Measurements from ENCODE around the gene GMDS.

The GMDS gene

DNA sequence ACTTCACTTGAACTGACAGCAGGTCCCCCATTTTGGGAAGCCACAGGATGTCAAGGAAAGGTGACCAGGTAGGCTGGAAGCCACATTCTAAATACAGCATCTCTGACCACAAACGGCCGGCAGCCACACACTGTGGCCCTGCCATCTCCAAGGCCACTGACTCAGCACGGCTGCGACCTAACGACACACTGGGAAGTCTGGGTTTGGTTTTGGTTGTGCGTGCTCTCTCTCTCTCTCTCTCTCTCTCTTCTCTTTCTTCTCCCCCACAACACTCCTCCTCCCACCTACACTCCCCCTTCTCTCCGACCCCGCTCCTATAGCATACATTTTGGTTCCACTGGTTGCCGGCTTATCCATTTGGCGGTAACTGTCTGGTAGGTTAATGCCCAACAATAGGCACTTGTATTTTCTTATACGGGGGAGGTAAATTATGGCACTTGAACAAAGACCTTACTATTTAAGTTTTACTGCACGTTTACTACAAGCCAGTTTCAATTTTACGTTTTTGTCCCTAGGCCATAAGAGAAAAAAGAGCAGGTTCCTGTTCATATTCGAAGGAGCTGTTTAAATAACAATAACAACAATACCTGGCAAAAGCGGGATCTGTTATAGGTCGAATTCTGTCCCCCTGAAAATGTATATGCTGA lies 103.6 kb downstream of the GMDS start:
- H3K4me3 ChIP-seq (ENCODE audit: low read length), result no peak overlapping the region
- no peaks in the 10 kb centered on the region for H3K27me3 ChIP-seq (ENCODE audit: control insufficient read depth, insufficient read depth, low read length)
- no peak for DNase-seq (ENCODE audit: low read depth, low spot score)
- no peaks in the 10 kb centered on the region for H3K36me3 ChIP-seq (ENCODE audit: control insufficient read depth, insufficient read depth, low read length)
- no CpG with 5 or more reads among the region's 16 CpGs for WGBS (ENCODE audit: insufficient coverage, insufficient read length)
- H3K9me3 ChIP-seq (ENCODE audit: control insufficient read depth, insufficient read depth, low read length), result no peaks in the 10 kb centered on the region
- H3K27ac ChIP-seq (ENCODE audit: low read length), result no peak overlapping the region
- peaks cover 14% of the 10 kb centered on the region; the same call in 1 of the 2 replicates for H3K4me1 ChIP-seq (ENCODE audit: control insufficient read depth, insufficient read depth, low read length)

DNA sequence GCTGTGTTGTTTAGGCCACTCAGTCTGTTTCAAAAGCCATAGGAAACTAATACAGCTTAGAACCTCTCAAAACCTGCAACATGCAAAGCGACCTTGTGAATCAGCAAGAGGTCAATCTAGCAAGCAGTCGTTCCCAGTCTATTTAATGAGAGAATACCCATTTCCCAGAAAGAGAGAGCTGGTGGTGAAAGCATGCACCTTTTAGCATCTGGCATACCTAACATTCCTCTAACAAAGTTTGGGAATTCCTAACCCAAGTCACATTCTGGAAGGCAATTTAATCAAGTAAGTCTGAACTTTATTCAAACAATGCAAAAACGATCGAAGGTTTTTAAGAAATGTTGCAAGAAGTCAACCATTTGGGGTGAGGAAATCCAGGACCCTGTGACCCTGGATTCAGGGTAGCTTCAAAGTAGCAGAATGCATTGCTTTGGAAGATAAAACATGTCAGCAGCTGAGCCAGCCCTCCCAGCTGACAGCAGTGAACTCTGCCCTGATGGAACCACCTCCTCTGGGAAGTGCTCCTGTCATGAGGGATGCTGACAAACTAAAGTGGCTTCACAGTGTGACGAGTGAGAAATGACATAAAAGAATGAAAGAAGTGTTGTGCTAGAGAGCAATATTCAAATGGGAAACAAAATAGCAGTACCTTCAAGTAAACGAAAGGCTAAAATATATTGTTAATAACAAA lies 104.8 kb downstream of the GMDS start:
- H3K36me3 ChIP-seq (ENCODE audit: control insufficient read depth, insufficient read depth, low read length), result no peaks in the 10 kb centered on the region
- no peak overlapping the region for H3K4me3 ChIP-seq (ENCODE audit: low read length)
- no CpG with 5 or more reads among the region's 6 CpGs for WGBS (ENCODE audit: insufficient coverage, insufficient read length)
- H3K27ac ChIP-seq (ENCODE audit: low read length), result no peak overlapping the region
- H3K4me1 ChIP-seq (ENCODE audit: control insufficient read depth, insufficient read depth, low read length), result peaks cover 14% of the 10 kb centered on the region; the same call in 1 of the 2 replicates
- no peaks in the 10 kb centered on the region for H3K27me3 ChIP-seq (ENCODE audit: control insufficient read depth, insufficient read depth, low read length)
- H3K9me3 ChIP-seq (ENCODE audit: control insufficient read depth, insufficient read depth, low read length), result no peaks in the 10 kb centered on the region
- DNase-seq (ENCODE audit: low read depth, low spot score), result no peak

DNA sequence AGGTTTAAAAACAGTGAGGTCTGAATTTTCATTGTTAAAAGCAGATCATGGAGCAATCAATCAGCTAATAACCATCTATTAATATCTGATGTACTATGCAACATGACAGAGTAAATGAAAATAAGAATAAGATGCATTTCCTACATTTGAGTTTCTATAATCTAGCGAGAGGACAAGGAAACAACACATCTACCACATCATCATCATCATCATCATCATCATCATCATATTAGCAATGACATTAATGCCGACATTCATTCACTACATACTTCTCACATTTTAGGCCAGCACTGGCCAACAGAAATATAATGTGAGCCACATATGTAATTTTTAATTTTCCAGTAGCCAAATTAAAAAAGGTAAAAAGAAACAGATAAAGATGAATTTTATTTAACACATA lies 110.0 kb downstream of the GMDS start:
- 100% methylated on average over 1 of the region's 2 CpGs for WGBS (ENCODE audit: insufficient coverage, insufficient read length)
- DNase-seq (ENCODE audit: low read depth, low spot score), result no peak
- Histone ChIP-seq H3K4me3 (ENCODE audit: low read length) (no peak overlapping the region), H3K4me1 (ENCODE audit: control insufficient read depth, insufficient read depth, low read length) (peaks cover 5% of the 10 kb centered on the region; the same call in 1 of the 2 replicates), H3K27me3 (ENCODE audit: control insufficient read depth, insufficient read depth, low read length) (no peaks in the 10 kb centered on the region), H3K36me3 (ENCODE audit: control insufficient read depth, insufficient read depth, low read length) (no peaks in the 10 kb centered on the region), H3K27ac (ENCODE audit: low read length) (no peak overlapping the region), H3K9me3 (ENCODE audit: control insufficient read depth, insufficient read depth, low read length) (no peaks in the 10 kb centered on the region)

DNA sequence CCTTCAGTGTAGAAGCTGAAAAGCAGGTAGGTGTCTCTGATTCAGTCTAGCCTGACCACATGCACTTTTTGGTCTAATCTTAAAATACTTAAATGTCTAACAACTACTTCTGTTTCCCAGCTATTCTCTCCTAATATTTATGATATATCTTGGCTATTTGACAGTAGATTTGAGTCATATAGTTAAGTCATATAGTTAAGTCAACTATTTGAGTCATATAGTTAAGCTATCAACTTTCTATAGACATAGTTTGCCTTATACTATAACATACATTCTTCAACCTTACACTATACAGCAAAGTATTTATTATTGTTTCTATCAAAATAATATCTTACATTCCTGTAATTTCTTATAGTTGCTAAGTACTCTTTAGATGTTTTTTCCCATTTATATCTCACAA lies 110.9 kb downstream of the GMDS start:
- Histone ChIP-seq H3K4me1 (ENCODE audit: control insufficient read depth, insufficient read depth, low read length) (no peaks in the 10 kb centered on the region), H3K4me3 (ENCODE audit: low read length) (no peak overlapping the region), H3K27ac (ENCODE audit: low read length) (no peak overlapping the region), H3K9me3 (ENCODE audit: control insufficient read depth, insufficient read depth, low read length) (no peaks in the 10 kb centered on the region), H3K36me3 (ENCODE audit: control insufficient read depth, insufficient read depth, low read length) (no peaks in the 10 kb centered on the region), H3K27me3 (ENCODE audit: control insufficient read depth, insufficient read depth, low read length) (no peaks in the 10 kb centered on the region)
- DNase-seq (ENCODE audit: low read depth, low spot score), result no peak

DNA sequence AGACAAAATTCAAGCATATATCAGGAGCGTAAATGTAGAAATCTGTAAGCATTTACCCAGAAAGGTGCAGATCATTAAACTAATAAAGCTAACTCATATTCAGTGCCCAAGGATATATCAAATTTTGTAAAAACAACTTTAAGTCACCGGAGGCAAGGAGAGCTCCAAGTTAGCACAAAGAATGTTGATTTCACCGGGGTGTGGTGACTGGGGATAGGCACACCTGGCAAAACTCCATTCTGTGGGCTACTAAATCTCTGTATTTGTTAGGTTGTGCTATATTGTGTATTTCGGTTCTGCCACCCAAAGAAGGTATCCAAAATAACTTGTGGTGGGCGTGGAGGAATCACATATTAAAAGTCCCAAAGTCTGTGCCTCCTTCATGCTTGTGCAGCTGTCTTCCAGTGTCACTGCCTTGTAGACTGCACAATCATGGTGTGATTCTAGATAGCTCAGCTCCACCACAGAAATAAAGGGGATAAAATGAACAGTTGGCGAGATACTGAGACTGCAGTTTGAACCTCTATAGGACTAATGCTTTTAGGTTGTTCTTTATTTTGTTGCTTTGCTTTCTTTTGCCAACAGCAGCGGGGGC lies 111.6 kb downstream of the GMDS start:
- Histone ChIP-seq H3K36me3 (ENCODE audit: control insufficient read depth, insufficient read depth, low read length) (no peaks in the 10 kb centered on the region), H3K27me3 (ENCODE audit: control insufficient read depth, insufficient read depth, low read length) (no peaks in the 10 kb centered on the region), H3K9me3 (ENCODE audit: control insufficient read depth, insufficient read depth, low read length) (no peaks in the 10 kb centered on the region), H3K4me1 (ENCODE audit: control insufficient read depth, insufficient read depth, low read length) (0 out of 2 replicates have a peak, but pooled peaks cover 1% of the 10 kb centered on the region), H3K27ac (ENCODE audit: low read length) (no peak overlapping the region), H3K4me3 (ENCODE audit: low read length) (no peak overlapping the region)
- DNase-seq (ENCODE audit: low read depth, low spot score), result no peak
- WGBS (ENCODE audit: insufficient coverage, insufficient read length), result no CpG with 5 or more reads among the region's 7 CpGs

DNA sequence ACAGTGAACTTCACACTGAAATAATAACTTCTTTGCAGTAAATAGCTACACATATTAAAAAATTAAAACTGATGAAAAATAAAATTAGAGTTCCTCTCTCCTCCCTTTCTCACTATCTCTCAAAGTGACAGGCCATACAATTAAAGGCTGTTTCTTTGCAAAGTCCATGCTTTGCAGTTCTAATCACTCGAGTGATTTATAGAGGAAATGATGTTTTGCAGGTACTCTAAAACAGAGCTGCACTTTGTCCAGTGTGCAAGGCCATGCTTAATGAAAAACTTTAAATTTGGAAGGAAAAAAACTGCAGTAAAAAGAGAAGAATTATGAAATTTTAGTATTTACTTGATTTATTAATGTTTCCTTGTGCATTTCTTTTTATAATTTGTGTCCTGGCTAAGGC lies 112.5 kb downstream of the GMDS start:
- 0 out of 2 replicates have a peak, but pooled peaks cover 1% of the 10 kb centered on the region for H3K4me1 ChIP-seq (ENCODE audit: control insufficient read depth, insufficient read depth, low read length)
- H3K4me3 ChIP-seq (ENCODE audit: low read length), result no peak overlapping the region
- H3K27me3 ChIP-seq (ENCODE audit: control insufficient read depth, insufficient read depth, low read length), result no peaks in the 10 kb centered on the region
- H3K9me3 ChIP-seq (ENCODE audit: control insufficient read depth, insufficient read depth, low read length), result no peaks in the 10 kb centered on the region
- DNase-seq (ENCODE audit: low read depth, low spot score), result no peak
- no peaks in the 10 kb centered on the region for H3K36me3 ChIP-seq (ENCODE audit: control insufficient read depth, insufficient read depth, low read length)
- WGBS (ENCODE audit: insufficient coverage, insufficient read length), result no CpG with 5 or more reads among the region's 1 CpG
- H3K27ac ChIP-seq (ENCODE audit: low read length), result no peak overlapping the region

DNA sequence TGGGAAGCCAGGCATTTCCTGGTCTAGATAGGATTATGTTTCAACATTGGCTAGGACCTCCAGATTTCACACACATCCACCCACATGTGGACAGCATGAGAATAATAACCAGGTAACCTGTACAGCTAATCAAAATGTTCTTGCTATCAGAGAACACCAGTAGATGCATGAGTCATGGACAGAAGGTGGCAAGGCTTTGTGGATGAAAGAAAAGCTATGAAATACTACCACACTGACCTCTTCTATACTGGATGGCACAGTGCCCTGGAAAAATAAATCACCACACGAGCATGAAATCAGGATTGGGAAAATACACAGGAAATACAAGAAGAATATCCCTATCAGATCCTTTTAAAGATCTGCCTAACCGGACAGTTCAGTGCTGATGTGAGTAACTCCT lies 113.0 kb downstream of the GMDS start:
- H3K4me1 ChIP-seq (ENCODE audit: control insufficient read depth, insufficient read depth, low read length), result peaks cover 1% of the 10 kb centered on the region
- no peak for DNase-seq (ENCODE audit: low read depth, low spot score)
- H3K27ac ChIP-seq (ENCODE audit: low read length), result no peak overlapping the region
- no peaks in the 10 kb centered on the region for H3K9me3 ChIP-seq (ENCODE audit: control insufficient read depth, insufficient read depth, low read length)
- no CpG with 5 or more reads among the region's 2 CpGs for WGBS (ENCODE audit: insufficient coverage, insufficient read length)
- H3K4me3 ChIP-seq (ENCODE audit: low read length), result no peak overlapping the region
- H3K27me3 ChIP-seq (ENCODE audit: control insufficient read depth, insufficient read depth, low read length), result no peaks in the 10 kb centered on the region
- no peaks in the 10 kb centered on the region for H3K36me3 ChIP-seq (ENCODE audit: control insufficient read depth, insufficient read depth, low read length)

DNA sequence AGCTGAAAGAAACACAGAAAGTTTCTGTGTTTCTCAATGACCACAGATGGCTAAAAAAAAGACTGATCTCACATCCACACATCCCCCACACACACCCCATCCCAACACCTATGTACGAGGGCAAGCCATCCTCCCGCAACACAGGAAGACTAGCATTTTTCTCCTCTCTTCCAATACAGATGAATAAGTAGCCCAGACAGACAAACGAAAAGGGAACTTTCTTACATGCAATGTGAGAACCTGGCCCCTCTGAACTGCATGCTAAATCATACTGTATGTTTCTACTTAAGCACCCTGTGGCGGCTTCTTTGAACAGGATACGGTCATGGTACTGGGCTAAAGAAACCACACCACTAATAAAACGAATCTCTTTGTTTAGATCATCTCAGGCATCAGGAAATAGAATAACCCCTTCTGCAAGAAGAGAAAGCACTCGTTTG lies 116.2 kb downstream of the GMDS start:
- H3K36me3 ChIP-seq (ENCODE audit: control insufficient read depth, insufficient read depth, low read length), result no peaks in the 10 kb centered on the region
- H3K4me3 ChIP-seq (ENCODE audit: low read length), result no peak overlapping the region
- WGBS (ENCODE audit: insufficient coverage, insufficient read length), result no CpG with 5 or more reads among the region's 7 CpGs
- peaks cover 1% of the 10 kb centered on the region for H3K4me1 ChIP-seq (ENCODE audit: control insufficient read depth, insufficient read depth, low read length)
- no peak for DNase-seq (ENCODE audit: low read depth, low spot score)
- H3K27me3 ChIP-seq (ENCODE audit: control insufficient read depth, insufficient read depth, low read length), result no peaks in the 10 kb centered on the region
- H3K27ac ChIP-seq (ENCODE audit: low read length), result no peak overlapping the region
- no peaks in the 10 kb centered on the region for H3K9me3 ChIP-seq (ENCODE audit: control insufficient read depth, insufficient read depth, low read length)

DNA sequence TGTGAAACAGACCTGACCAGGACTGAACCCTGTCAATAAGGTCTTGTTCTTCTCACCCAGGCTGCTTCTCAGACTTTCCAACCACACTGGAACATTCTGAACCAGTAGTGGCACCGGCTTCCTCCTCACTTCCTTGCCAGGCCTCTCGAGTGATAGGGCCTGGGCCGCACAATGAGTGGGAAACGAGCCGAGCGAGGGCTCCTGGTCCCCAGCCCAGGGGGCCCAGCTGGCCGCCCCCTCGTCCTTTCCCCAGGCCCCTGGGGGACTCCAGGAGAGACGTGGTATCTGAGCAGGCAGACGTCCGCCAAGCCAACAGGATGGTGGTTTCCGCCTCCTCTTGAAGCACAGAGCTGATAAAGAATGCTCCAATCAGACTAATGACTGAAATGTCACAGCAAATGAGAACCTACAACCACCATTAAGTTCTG lies 117.9 kb downstream of the GMDS start:
- Histone ChIP-seq H3K36me3 (ENCODE audit: control insufficient read depth, insufficient read depth, low read length) (no peaks in the 10 kb centered on the region), H3K4me3 (ENCODE audit: low read length) (no peak overlapping the region), H3K27me3 (ENCODE audit: control insufficient read depth, insufficient read depth, low read length) (no peaks in the 10 kb centered on the region), H3K4me1 (ENCODE audit: control insufficient read depth, insufficient read depth, low read length) (peaks cover 1% of the 10 kb centered on the region), H3K9me3 (ENCODE audit: control insufficient read depth, insufficient read depth, low read length) (no peaks in the 10 kb centered on the region), H3K27ac (ENCODE audit: low read length) (no peak overlapping the region)
- DNase-seq (ENCODE audit: low read depth, low spot score), result no peak
- WGBS (ENCODE audit: insufficient coverage, insufficient read length), result no CpG with 5 or more reads among the region's 12 CpGs

DNA sequence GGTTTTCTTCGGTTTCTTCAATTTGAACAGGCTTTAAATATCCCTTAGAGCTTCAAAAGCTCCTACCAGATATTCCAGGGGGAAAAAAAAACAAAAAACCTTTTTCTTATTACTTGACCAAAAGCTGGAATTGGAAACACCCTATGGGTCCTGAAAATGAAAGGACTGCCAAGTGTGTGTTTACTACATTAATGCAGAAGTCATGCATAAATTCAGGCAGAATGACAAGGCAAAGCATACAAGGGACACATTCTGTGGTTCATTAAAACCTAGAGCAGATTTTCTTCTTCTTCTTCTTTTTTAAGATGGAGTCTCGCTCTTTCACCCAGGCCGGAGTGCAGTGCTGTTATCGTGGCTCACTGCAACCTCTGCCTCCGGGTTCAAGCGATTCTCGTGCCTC lies 119.1 kb downstream of the GMDS start:
- Histone ChIP-seq H3K4me3 (ENCODE audit: low read length) (no peak overlapping the region), H3K27me3 (ENCODE audit: control insufficient read depth, insufficient read depth, low read length) (no peaks in the 10 kb centered on the region)
- WGBS (ENCODE audit: insufficient coverage, insufficient read length), result no CpG with 5 or more reads among the region's 7 CpGs

More for the DNA sequence above, 119.1 kb downstream of the GMDS start:
- Histone ChIP-seq H3K36me3 (ENCODE audit: control insufficient read depth, insufficient read depth, low read length) (no peaks in the 10 kb centered on the region), H3K9me3 (ENCODE audit: control insufficient read depth, insufficient read depth, low read length) (no peaks in the 10 kb centered on the region), H3K27ac (ENCODE audit: low read length) (no peak overlapping the region), H3K4me1 (ENCODE audit: control insufficient read depth, insufficient read depth, low read length) (peaks cover 1% of the 10 kb centered on the region)
- no peak for DNase-seq (ENCODE audit: low read depth, low spot score)
